Measurements from ENCODE around the gene RPS14. TPM values are rescaled to one million over a fixed set of nuclear protein-coding genes. Genes with fewer than 3 reads are reported as not detected.

RPS14 gene
- total and polyA plus RNA-seq, 5 experiments from 2014 or later: 5,539 to 11,694 (median 9,910) TPM

DNA sequence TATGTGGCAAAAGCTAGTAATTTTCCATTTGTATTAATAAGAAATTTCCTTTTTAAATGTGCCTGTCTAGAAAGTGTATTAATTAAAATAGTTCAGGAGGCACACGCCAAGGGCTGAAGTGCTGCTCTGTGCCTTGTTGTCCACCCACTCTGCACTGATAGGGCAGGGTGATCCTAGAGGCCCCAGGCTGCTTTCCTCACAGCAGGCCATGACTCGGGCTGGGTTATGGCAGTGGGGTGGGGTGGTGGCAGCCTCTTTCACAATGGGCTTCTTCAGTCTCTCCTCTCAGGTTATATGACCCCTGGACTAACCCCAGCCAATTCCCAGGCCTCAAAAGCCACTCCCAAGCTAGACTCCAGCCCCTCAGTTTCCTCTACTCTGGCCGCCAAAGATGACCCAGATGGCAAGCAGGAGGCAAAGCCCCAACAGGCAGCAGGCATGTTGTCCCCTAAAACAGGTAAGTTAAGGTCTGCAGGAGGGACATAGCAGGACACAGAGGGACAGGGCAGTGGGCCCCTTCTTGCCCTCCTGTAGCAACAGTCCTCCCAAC lies 56.4 kb downstream of the RPS14 start:
- peak overlapping the region in 3 of 10 donors; percentile 33 to 69 (median 52) for H3K27ac Mint-ChIP-seq
- POLR2A ChIA-PET: no interaction called here
- H3K36me3 Mint-ChIP-seq: peaks cover 0 to 88% (median 15%) of the 10 kb centered on the region in 3 donors
- H3K4me1 Mint-ChIP-seq: no peaks in the 10 kb centered on the region
- H3K4me3 Mint-ChIP-seq: no peak overlapping the region
- no peaks in the 10 kb centered on the region for H3K27me3 Mint-ChIP-seq
- DNase-seq (no peak), ATAC-seq (no peak)
- H3K9me3 Mint-ChIP-seq: no peaks in the 10 kb centered on the region

DNA sequence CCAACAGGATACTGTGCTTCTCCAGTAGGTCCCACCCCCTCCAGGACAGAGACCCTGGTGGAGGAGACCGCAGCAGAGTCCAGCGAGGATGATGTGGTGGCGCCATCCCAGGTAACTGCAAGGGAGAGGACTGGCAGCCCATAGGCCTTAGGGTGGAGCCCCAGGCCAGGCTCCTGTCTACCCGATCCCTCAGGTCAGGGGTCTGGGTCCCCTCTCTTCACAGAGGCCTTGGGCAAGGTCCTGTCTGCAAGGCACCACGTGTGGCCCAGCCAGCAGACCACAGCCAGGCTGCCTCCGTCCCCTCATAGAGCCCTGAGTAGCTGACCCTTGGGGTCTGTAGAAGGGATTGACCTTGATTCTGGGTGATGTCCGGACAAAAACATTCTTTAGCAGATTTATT lies 56.9 kb downstream of the RPS14 start:
- Mint-ChIP-seq H3K4me3 (no peak overlapping the region), H3K4me1 (no peaks in the 10 kb centered on the region), H3K9me3 (no peaks in the 10 kb centered on the region), H3K36me3 (peaks cover 0 to 87% (median 15%) of the 10 kb centered on the region in 3 donors), H3K27me3 (no peaks in the 10 kb centered on the region), H3K27ac (peak overlapping the region in 1 of 10 donors; percentile 41)
- POLR2A ChIA-PET: no interaction called here
- no peak for ATAC-seq
- DNase-seq: no peak

Other genes with a start within 250 kb of the RPS14 start
- not detected for gene CAMK2A, start 160.0 kb downstream of the RPS14 start, total RNA-seq
- not detected for gene CAMK2A, start 160.0 kb downstream of the RPS14 start, polyA plus RNA-seq
- gene ARSI, start 146.8 kb downstream of the RPS14 start, total RNA-seq: not detected
- gene ARSI, start 146.8 kb downstream of the RPS14 start, polyA plus RNA-seq: not detected
- gene TCOF1, start 92.0 kb downstream of the RPS14 start, total RNA-seq: 10 to 100 TPM; 61.5 to 64.6 TPM
- 10 to 100 TPM in 1 of 3 donors, 1 to 10 TPM in 2; 1.8 to 24.7 (median 3.3) TPM for gene TCOF1, start 92.0 kb downstream of the RPS14 start, polyA plus RNA-seq
- gene CD74, start 36.8 kb downstream of the RPS14 start, total RNA-seq: 100 to 1,000 TPM; 288 to 293 TPM
- 100 to 1,000 TPM; 310 to 415 (median 407) TPM for gene CD74, start 36.8 kb downstream of the RPS14 start, polyA plus RNA-seq
- under 1 TPM; 0.55 to 0.81 TPM for gene NDST1, start 58.4 kb upstream of the RPS14 start, total RNA-seq
- gene NDST1, start 58.4 kb upstream of the RPS14 start, polyA plus RNA-seq: under 1 TPM in 1 of 3 donors, not detected in 2; 0.54 TPM
- gene SYNPO, start 190.9 kb upstream of the RPS14 start, total RNA-seq: under 1 TPM; 0.71 to 0.83 TPM
- gene SYNPO, start 190.9 kb upstream of the RPS14 start, polyA plus RNA-seq: not detected
- gene MYOZ3, start 211.5 kb upstream of the RPS14 start, total RNA-seq: not detected
- under 1 TPM in 2 of 3 donors, not detected in 1; 0.05 to 0.19 TPM for gene MYOZ3, start 211.5 kb upstream of the RPS14 start, polyA plus RNA-seq

All from naive thymus-derived CD8-positive, alpha-beta T cell (primary cell).